Endothelial cell (in vitro differentiated cells): ENCODE measurements around the gene TNNI2. TPM values are rescaled to one million over a fixed set of nuclear protein-coding genes. Genes with fewer than 3 reads are reported as not detected.

Experiments
- DNase-seq: peaks from one replicate; pipeline ENCODE4 v3.0.0; 2021; ENCODE audit warnings: low spot score
- H3K27ac Mint-ChIP-seq: one replicate; pipeline ENCODE4 v1.8.0; 2021; ENCODE audit warnings: mixed read lengths, inconsistent platforms; ENCODE audit not compliant: unreplicated experiment
- H3K27me3 Mint-ChIP-seq: one replicate; pipeline ENCODE4 v1.8.0; 2021; ENCODE audit warnings: mild to moderate bottlenecking, moderate library complexity, mixed read lengths, inconsistent platforms; ENCODE audit not compliant: unreplicated experiment
- H3K36me3 Mint-ChIP-seq: one replicate; pipeline ENCODE4 v1.8.0; 2021; ENCODE audit warnings: mild to moderate bottlenecking, low read depth, mixed read lengths, inconsistent platforms; ENCODE audit not compliant: unreplicated experiment
- H3K4me1 Mint-ChIP-seq: one replicate; pipeline ENCODE4 v1.8.0; 2021; ENCODE audit warnings: mild to moderate bottlenecking, mixed read lengths, inconsistent platforms; ENCODE audit not compliant: unreplicated experiment
- H3K4me3 Mint-ChIP-seq: one replicate; pipeline ENCODE4 v1.8.0; 2021; ENCODE audit warnings: mild to moderate bottlenecking, mixed read lengths, inconsistent platforms; ENCODE audit not compliant: unreplicated experiment
- H3K9me3 Mint-ChIP-seq: one replicate; pipeline ENCODE4 v1.8.0; 2021; ENCODE audit warnings: mixed read lengths, inconsistent platforms; ENCODE audit not compliant: unreplicated experiment
- total RNA-seq: library from RNA; stranded (reverse); fragmentation: NEBNext Ultra II Directional; extraction: Animal tissue kit (Norgen Biotek cat#: 25700); gene quantifications from one replicate; pipeline ENCODE4 v1.2.1, GENCODE V29; 2021; ENCODE audit not compliant: unreplicated experiment
- TF ChIP-seq, protein P1 (sequence below): fragments of 200-600 bp; sonication (generic); IDR thresholded peaks from one replicate; pipeline ENCODE4 v1.5.0; 2021; ENCODE audit warnings: antibody characterized with exemption; ENCODE audit not compliant: unreplicated experiment

TNNI2 gene
- total RNA-seq, 1 donor from 2014 or later: not detected

DNA sequence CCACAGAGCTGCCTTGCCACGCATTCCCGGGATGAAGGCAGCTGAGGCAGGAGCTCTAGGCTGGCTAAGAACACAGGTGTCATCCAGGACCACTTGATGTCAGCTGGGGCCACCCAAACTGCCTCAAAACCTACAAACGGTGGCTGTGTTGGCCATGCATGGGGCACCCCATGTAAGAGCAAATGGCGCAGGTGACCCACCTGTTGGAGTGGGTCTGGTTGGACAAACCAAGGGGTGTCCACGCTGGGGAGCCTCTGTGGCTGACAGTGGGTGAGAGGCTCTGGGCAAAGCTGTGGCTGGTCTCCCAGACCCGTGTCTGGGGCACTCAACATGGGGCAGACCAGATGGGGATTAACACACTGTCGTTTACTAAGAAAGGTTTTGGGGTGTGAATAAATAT lies 23.0 kb upstream of the TNNI2 start:
- no peak overlapping the region for H3K4me3 Mint-ChIP-seq
- H3K9me3 Mint-ChIP-seq: no peaks in the 10 kb centered on the region
- TF ChIP-seq, protein P1, sequence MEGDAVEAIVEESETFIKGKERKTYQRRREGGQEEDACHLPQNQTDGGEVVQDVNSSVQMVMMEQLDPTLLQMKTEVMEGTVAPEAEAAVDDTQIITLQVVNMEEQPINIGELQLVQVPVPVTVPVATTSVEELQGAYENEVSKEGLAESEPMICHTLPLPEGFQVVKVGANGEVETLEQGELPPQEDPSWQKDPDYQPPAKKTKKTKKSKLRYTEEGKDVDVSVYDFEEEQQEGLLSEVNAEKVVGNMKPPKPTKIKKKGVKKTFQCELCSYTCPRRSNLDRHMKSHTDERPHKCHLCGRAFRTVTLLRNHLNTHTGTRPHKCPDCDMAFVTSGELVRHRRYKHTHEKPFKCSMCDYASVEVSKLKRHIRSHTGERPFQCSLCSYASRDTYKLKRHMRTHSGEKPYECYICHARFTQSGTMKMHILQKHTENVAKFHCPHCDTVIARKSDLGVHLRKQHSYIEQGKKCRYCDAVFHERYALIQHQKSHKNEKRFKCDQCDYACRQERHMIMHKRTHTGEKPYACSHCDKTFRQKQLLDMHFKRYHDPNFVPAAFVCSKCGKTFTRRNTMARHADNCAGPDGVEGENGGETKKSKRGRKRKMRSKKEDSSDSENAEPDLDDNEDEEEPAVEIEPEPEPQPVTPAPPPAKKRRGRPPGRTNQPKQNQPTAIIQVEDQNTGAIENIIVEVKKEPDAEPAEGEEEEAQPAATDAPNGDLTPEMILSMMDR: no peak
- H3K4me1 Mint-ChIP-seq: no peaks in the 10 kb centered on the region
- peaks cover 2% of the 10 kb centered on the region for H3K27me3 Mint-ChIP-seq
- no peak overlapping the region for H3K27ac Mint-ChIP-seq
- no peak for DNase-seq
- H3K36me3 Mint-ChIP-seq: no peaks in the 10 kb centered on the region

DNA sequence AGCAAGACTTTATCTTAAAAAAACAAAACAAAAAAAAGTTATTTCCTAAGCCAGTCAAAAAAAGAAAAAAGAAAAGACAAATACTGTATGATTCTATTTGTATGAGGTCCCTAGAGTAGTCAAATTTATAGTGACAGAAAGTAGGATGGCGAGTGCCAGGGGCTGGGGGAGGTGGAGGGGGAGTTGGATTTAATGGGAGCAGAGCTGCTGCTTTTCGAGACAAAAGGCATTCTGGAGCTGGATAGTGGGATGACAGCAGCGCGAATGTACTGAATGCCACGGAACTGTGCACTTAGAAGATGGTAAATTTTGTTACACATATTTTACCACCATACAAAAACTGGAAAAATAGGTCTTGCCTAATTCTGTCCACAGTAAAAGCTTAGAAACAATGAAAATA lies 21.8 kb upstream of the TNNI2 start:
- H3K9me3 Mint-ChIP-seq: peaks cover 8% of the 10 kb centered on the region
- H3K27ac Mint-ChIP-seq: no peak overlapping the region

DNA sequence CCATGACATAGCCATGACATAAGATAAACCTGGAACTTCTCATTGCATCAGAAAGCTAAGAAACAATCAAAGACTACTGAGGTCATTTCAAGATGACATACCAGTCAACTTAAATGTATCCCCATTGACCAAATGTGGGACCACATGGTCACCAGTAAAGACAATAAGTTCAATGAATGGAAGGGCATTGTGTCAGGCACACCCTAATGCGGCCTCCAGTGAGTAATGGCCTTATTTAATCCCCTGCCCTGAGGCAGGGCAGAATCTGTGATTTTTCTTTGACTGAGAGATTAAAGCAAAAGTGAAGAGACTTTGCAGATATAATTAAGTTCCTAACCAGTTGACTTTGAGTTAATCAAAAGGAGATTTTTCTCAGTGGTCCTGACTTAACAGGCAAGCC lies 21.3 kb upstream of the TNNI2 start:
- no peaks in the 10 kb centered on the region for H3K4me1 Mint-ChIP-seq
- peaks cover 8% of the 10 kb centered on the region for H3K9me3 Mint-ChIP-seq
- no peak overlapping the region for H3K27ac Mint-ChIP-seq
- H3K36me3 Mint-ChIP-seq: peaks cover 9% of the 10 kb centered on the region
- peaks cover 11% of the 10 kb centered on the region for H3K27me3 Mint-ChIP-seq
- DNase-seq: no peak
- H3K4me3 Mint-ChIP-seq: no peak overlapping the region
- TF ChIP-seq, protein P1: no peak

More for the DNA sequence above, 21.8 kb upstream of the TNNI2 start:
- DNase-seq: no peak
- peaks cover 11% of the 10 kb centered on the region for H3K27me3 Mint-ChIP-seq
- H3K36me3 Mint-ChIP-seq: peaks cover 9% of the 10 kb centered on the region
- no peaks in the 10 kb centered on the region for H3K4me1 Mint-ChIP-seq
- no peak overlapping the region for H3K4me3 Mint-ChIP-seq
- TF ChIP-seq, protein P1: no peak

DNA sequence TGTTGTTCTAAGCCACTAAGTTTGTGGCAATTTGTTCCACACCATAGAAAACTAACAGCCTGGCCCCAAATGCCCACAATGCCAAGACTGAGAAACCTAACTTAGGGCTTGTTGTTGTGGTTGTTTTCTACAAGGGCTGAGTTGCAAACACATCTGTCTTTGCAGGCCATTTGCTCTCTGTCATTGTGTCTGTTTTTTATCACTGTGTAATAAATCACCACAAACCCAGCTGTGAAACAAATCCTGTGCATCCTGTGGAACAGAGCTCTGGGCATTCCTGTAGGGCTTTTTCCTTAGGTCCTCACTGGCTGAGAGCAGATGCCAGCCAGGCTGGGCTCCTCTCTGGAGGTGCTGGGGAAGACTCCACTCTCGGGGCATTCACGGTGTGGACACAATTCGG lies 19.7 kb upstream of the TNNI2 start:
- Mint-ChIP-seq H3K4me3 (no peak overlapping the region), H3K36me3 (peaks cover 9% of the 10 kb centered on the region), H3K9me3 (peaks cover 8% of the 10 kb centered on the region), H3K27ac (no peak overlapping the region), H3K27me3 (peaks cover 11% of the 10 kb centered on the region), H3K4me1 (no peaks in the 10 kb centered on the region)
- TF ChIP-seq, protein P1: no peak
- DNase-seq: no peak

DNA sequence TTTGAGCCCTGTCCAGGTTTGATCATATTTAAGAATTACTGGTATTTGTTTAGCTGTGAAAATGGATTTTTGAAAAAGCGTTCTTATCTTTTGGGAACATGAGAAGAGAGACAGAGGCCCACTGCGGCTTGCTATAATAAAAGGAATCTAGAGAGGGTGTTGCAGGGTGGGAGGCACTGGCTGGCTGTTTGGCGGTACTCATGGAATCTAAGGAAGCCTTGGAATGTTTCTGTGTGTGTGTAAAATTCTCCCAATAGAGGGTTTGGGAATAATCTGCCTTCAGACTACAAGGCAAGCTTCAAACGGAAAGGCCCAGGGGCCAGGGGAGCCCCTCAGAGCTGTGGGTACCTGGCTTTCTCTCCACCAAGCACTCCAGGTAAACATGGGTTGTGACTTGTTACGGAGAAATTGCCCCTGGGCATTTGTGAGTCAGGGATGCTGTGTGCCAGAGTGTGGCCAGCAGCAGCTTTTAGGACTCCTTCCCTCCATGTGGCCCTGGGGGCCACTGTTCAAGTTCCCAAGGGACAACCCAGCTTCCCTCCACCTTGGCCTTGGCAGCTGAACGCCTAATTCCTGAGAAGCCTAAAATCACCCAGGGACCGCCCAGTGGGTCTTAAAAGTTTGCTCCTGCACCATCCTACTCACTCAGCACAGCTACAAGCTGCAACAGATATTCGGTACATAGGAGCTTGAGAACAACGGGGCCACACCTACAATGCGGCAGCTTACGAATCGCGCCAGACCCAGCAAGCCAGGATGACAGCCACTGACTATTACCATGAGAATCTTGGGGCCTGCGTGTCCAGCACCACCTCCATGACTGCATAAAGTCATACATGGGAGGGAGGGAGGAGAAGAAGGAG lies 18.1 kb upstream of the TNNI2 start:
- DNase-seq: no peak
- no peaks in the 10 kb centered on the region for H3K4me1 Mint-ChIP-seq
- H3K9me3 Mint-ChIP-seq: peaks cover 8% of the 10 kb centered on the region
- H3K27ac Mint-ChIP-seq: no peak overlapping the region
- H3K36me3 Mint-ChIP-seq: peaks cover 9% of the 10 kb centered on the region
- no peak overlapping the region for H3K4me3 Mint-ChIP-seq
- peaks cover 13% of the 10 kb centered on the region for H3K27me3 Mint-ChIP-seq
- TF ChIP-seq, protein P1: no peak
